22Rv1 (cell line): ENCODE measurements around the gene LRRC27.
"Not testable (repeated sequence)": the region's sequence is repeated elsewhere in the genome, so short reads cannot be mapped to it uniquely, and the experiment has no call there.

ENCODE experiments used
- H3K27ac ChIP-seq: fragments of 450-650 bp; 2 replicates; pipeline ENCODE4 v1.5.1; 2017
- CTCF ChIP-seq: fragments of 450-650 bp; IDR thresholded peaks from 2 replicates; pipeline ENCODE4 v1.5.1; 2017; ENCODE audit warnings: mild to moderate bottlenecking
- ZFX ChIP-seq: fragments of 450-650 bp; IDR thresholded peaks from 2 replicates; pipeline ENCODE4 v1.6.1; 2017; ENCODE audit warnings: antibody characterized with exemption, borderline replicate concordance

Gene LRRC27

GRCh38 chr10:132292287-132293200 lies 39.4 kb upstream of the LRRC27 start:
- no peak overlapping the region for H3K27ac ChIP-seq
- TF ChIP-seq CTCF (no peak), ZFX (no peak)

- H3K27ac ChIP-seq, result no peak overlapping the region
- TF ChIP-seq ZFX, result no peak
- TF ChIP-seq CTCF, result no peak
Observed at GRCh38 chr10:132293201-132293812, 38.7 kb upstream of the LRRC27 start.

GRCh38 chr10:132293813-132294520 lies 38.0 kb upstream of the LRRC27 start:
- TF ChIP-seq ZFX (no peak), CTCF (no peak)

GRCh38 chr10:132294561-132295318 lies 37.3 kb upstream of the LRRC27 start:
- TF ChIP-seq ZFX (no peak), CTCF (no peak)
- no peak overlapping the region for H3K27ac ChIP-seq

More at GRCh38 chr10:132293813-132294520, 38.0 kb upstream of the LRRC27 start:
- no peak overlapping the region for H3K27ac ChIP-seq

GRCh38 chr10:132295481-132295880 lies 36.5 kb upstream of the LRRC27 start:
- not testable (repeated sequence) for H3K27ac ChIP-seq

GRCh38 chr10:132296666-132297443 lies 35.1 kb upstream of the LRRC27 start:
- no peak overlapping the region for H3K27ac ChIP-seq

GRCh38 chr10:132297526-132297925 lies 34.5 kb upstream of the LRRC27 start:
- TF ChIP-seq CTCF (no peak), ZFX (no peak)
- no peak overlapping the region for H3K27ac ChIP-seq

More at GRCh38 chr10:132296666-132297443, 35.1 kb upstream of the LRRC27 start:
- no peak for TF ChIP-seq ZFX
